Astrocyte of the cerebellum (primary cell): Measurements from ENCODE around the gene MAPT.
"Not testable (repeated sequence)": the region's sequence is repeated elsewhere in the genome, so short reads cannot be mapped to it uniquely, and the experiment has no call there.

Source experiments
- DNase-seq: peaks from one replicate; pipeline ENCODE4 v3.0.0-alpha.2; 2011; ENCODE audit warnings: low read depth
- H3K4me3 ChIP-seq: 2 replicates; pipeline ENCODE4 v1.5.1; 2011; ENCODE audit warnings: mild to moderate bottlenecking, low read depth, low read length, moderate library complexity
- CTCF ChIP-seq: IDR thresholded peaks from 2 replicates; pipeline ENCODE4 v1.5.1; 2012; ENCODE audit warnings: low read length, low read depth, moderate library complexity, mild to moderate bottlenecking; ENCODE audit errors: missing control alignments
- in situ Hi-C: cut with HindIII; loops from 2 replicates; pipeline ENCODE4 v1.10.0; 2017; ENCODE audit warnings: low sequenced_read_pairs

Gene MAPT

GRCh38 chr17:45951941-45952340 lies 57.6 kb downstream of the MAPT start:
- no peak overlapping the region for H3K4me3 ChIP-seq
- in situ Hi-C loops, result no loop called here
- TF ChIP-seq CTCF, result no peak
- DNase-seq, result no peak

GRCh38 chr17:45952814-45953320 lies 58.5 kb downstream of the MAPT start:
- TF ChIP-seq CTCF, result no peak

GRCh38 chr17:45953561-45953960 lies 59.2 kb downstream of the MAPT start:
- DNase-seq, result no peak
- no peak for TF ChIP-seq CTCF
- in situ Hi-C loops, result no loop called here
- H3K4me3 ChIP-seq, result no peak overlapping the region

More at GRCh38 chr17:45952814-45953320, 58.5 kb downstream of the MAPT start:
- in situ Hi-C loops, result no loop called here
- no peak overlapping the region for H3K4me3 ChIP-seq
- DNase-seq, result no peak

GRCh38 chr17:45954914-45955313 lies 60.6 kb downstream of the MAPT start:
- no peak for TF ChIP-seq CTCF
- DNase-seq, result no peak
- H3K4me3 ChIP-seq, result no peak overlapping the region
- in situ Hi-C loops, result no loop called here

- in situ Hi-C loops, result no loop called here
- H3K4me3 ChIP-seq, result no peak overlapping the region
- no peak for TF ChIP-seq CTCF
- no peak for DNase-seq
These were observed 61.0 kb downstream of the MAPT start for GRCh38 chr17:45955326-45955725.

GRCh38 chr17:45956090-45956489 lies 61.7 kb downstream of the MAPT start:
- no peak for TF ChIP-seq CTCF
- no peak overlapping the region for H3K4me3 ChIP-seq
- DNase-seq, result no peak
- in situ Hi-C loops, result no loop called here

GRCh38 chr17:45956746-45957145 lies 62.4 kb downstream of the MAPT start:
- in situ Hi-C loops, H3K4me3 ChIP-seq, DNase-seq: not testable (repeated sequence)
